HEK293 (cell line): ENCODE data around the gene DLGAP3.

Experiments used
- CTCF ChIA-PET: fragments of 350-600 bp; formaldehyde crosslinking; extraction: SDS; loops from one replicate; lab custom pipeline; 2021; ENCODE audit warnings: antibody characterized with exemption; lab: Yijun Ruan, JAX
- POLR2A ChIA-PET: fragments of 300-600 bp; formaldehyde crosslinking; extraction: SDS; loops from one replicate; lab custom pipeline; 2020; ENCODE audit warnings: antibody characterized with exemption, inconsistent platforms; lab: Yijun Ruan, JAX
- H3K27ac ChIP-seq: fragments of 200-500 bp; sonication (Bioruptor generic); 2 replicates; pipeline ENCODE4 v1.5.1; 2014; ENCODE audit warnings: low read depth, low read length, control low read depth, inconsistent platforms; ENCODE audit errors: extremely low read depth
- H3K36me3 ChIP-seq, 2 experiments: fragments of 200-500 bp in 1 of 2; sonication (Bioruptor generic) in 1 of 2; 1 replicate in 1 of 2; 2 replicates in 1 of 2; pipeline ENCODE4 v1.5.1; 2014 to 2017; ENCODE audit warnings: inconsistent platforms in 2 of 2, low read length in 2 of 2; ENCODE audit not compliant: control insufficient read depth in 2 of 2, insufficient read depth in 1 of 2
- H3K4me1 ChIP-seq: fragments of 200-500 bp; sonication (Bioruptor generic); 2 replicates; pipeline ENCODE4 v1.5.1; 2014; ENCODE audit warnings: mild to moderate bottlenecking, low read length, inconsistent platforms; ENCODE audit not compliant: control insufficient read depth, insufficient read depth
- H3K4me3 ChIP-seq: 2 replicates; pipeline ENCODE4 v1.5.1; 2011; ENCODE audit warnings: low read depth, mild to moderate bottlenecking, control low read depth, low read length, moderate library complexity
- H3K9me3 ChIP-seq: fragments of 200-500 bp; sonication (Bioruptor generic); 2 replicates; pipeline ENCODE4 v1.5.1; 2014; ENCODE audit warnings: low read depth, low read length, inconsistent platforms; ENCODE audit not compliant: control insufficient read depth, insufficient read depth
- ELK4 ChIP-seq: IDR thresholded peaks from 2 replicates; pipeline ENCODE4 v1.6.1; 2011; ENCODE audit warnings: mild to moderate bottlenecking, low read depth, low read length, borderline replicate concordance
- KLF16 ChIP-seq: fragments of 450-650 bp; formaldehyde crosslinking; IDR thresholded peaks from 2 replicates; pipeline ENCODE4 v1.5.1; 2017; ENCODE audit warnings: missing biosample characterization, missing genetic modification characterization
- PRDM10 ChIP-seq: fragments of 450-650 bp; formaldehyde crosslinking; IDR thresholded peaks from 2 replicates; pipeline ENCODE4 v1.5.1; 2016; ENCODE audit warnings: missing biosample characterization, missing genetic modification characterization
- REPIN1 ChIP-seq: fragments of 450-650 bp; formaldehyde crosslinking; IDR thresholded peaks from 2 replicates; pipeline ENCODE4 v1.5.1; 2017; ENCODE audit warnings: missing biosample characterization, missing genetic modification characterization, low read depth
- SALL2 ChIP-seq: fragments of 450-650 bp; formaldehyde crosslinking; IDR thresholded peaks from 2 replicates; pipeline ENCODE4 v1.5.0; 2017; ENCODE audit warnings: missing biosample characterization, mild to moderate bottlenecking, missing genetic modification characterization, borderline replicate concordance
- SCRT2 ChIP-seq: fragments of 450-650 bp; formaldehyde crosslinking; IDR thresholded peaks from 2 replicates; pipeline ENCODE4 v1.5.1; 2016; ENCODE audit warnings: missing biosample characterization, missing genetic modification characterization
- ZBTB7A ChIP-seq: fragments of 450-650 bp; formaldehyde crosslinking; IDR thresholded peaks from 2 replicates; pipeline ENCODE4 v1.5.1; 2016; ENCODE audit warnings: low read depth, missing biosample characterization, missing genetic modification characterization
- ZNF146 ChIP-seq: fragments of 450-650 bp; formaldehyde crosslinking; IDR thresholded peaks from 2 replicates; pipeline ENCODE4 v1.5.1; 2016; ENCODE audit warnings: missing biosample characterization, missing genetic modification characterization
- ZNF16 ChIP-seq: fragments of 450-650 bp; formaldehyde crosslinking; IDR thresholded peaks from 2 replicates; pipeline ENCODE4 v1.5.1; 2016; ENCODE audit warnings: low read depth, missing biosample characterization, missing genetic modification characterization
- ZNF214 ChIP-seq: fragments of 450-650 bp; formaldehyde crosslinking; IDR thresholded peaks from 2 replicates; pipeline ENCODE4 v1.5.1; 2017; ENCODE audit warnings: missing biosample characterization, mild to moderate bottlenecking, missing genetic modification characterization, borderline replicate concordance
- ZNF37A ChIP-seq: fragments of 450-650 bp; IDR thresholded peaks from 2 replicates; pipeline ENCODE4 v1.5.1; 2018; ENCODE audit warnings: missing biosample characterization, missing genetic modification characterization
- ZNF501 ChIP-seq: fragments of 450-650 bp; formaldehyde crosslinking; IDR thresholded peaks from 2 replicates; pipeline ENCODE4 v1.5.1; 2016; ENCODE audit warnings: missing biosample characterization, missing genetic modification characterization
- ZNF510 ChIP-seq: fragments of 450-650 bp; formaldehyde crosslinking; IDR thresholded peaks from 2 replicates; pipeline ENCODE4 v1.5.1; 2018; ENCODE audit warnings: mild to moderate bottlenecking, missing genetic modification characterization, missing biosample characterization; ENCODE audit not compliant: insufficient replicate concordance
- ZNF529 ChIP-seq: fragments of 450-650 bp; formaldehyde crosslinking; IDR thresholded peaks from 2 replicates; pipeline ENCODE4 v1.5.1; 2017; ENCODE audit warnings: missing genetic modification characterization, missing biosample characterization; ENCODE audit not compliant: insufficient replicate concordance
- ZNF530 ChIP-seq: fragments of 450-650 bp; formaldehyde crosslinking; IDR thresholded peaks from 2 replicates; pipeline ENCODE4 v1.5.1; 2016; ENCODE audit warnings: low read depth, missing biosample characterization, missing genetic modification characterization
- ZNF692 ChIP-seq: fragments of 450-650 bp; formaldehyde crosslinking; IDR thresholded peaks from 2 replicates; pipeline ENCODE4 v1.5.1; 2016; ENCODE audit warnings: missing biosample characterization, missing genetic modification characterization
- ZNF777 ChIP-seq: fragments of 450-650 bp; formaldehyde crosslinking; IDR thresholded peaks from 2 replicates; pipeline ENCODE4 v1.5.1; 2017; ENCODE audit warnings: missing biosample characterization, missing genetic modification characterization, borderline replicate concordance
- ZNF792 ChIP-seq: fragments of 450-650 bp; formaldehyde crosslinking; IDR thresholded peaks from 2 replicates; pipeline ENCODE4 v1.5.1; 2016; ENCODE audit warnings: missing biosample characterization, missing genetic modification characterization
- ZNF837 ChIP-seq: fragments of 450-650 bp; formaldehyde crosslinking; IDR thresholded peaks from 2 replicates; pipeline ENCODE4 v1.5.1; 2016; ENCODE audit warnings: missing biosample characterization, missing genetic modification characterization
- ZSCAN23 ChIP-seq: fragments of 450-650 bp; formaldehyde crosslinking; IDR thresholded peaks from 2 replicates; pipeline ENCODE4 v1.5.1; 2016; ENCODE audit warnings: missing biosample characterization, missing genetic modification characterization
- ZSCAN5A ChIP-seq: fragments of 450-650 bp; formaldehyde crosslinking; IDR thresholded peaks from 2 replicates; pipeline ENCODE4 v1.5.1; 2016; ENCODE audit warnings: missing biosample characterization, missing genetic modification characterization

DLGAP3 gene

GRCh38 chr1:34965597-34965996 lies 36.1 kb upstream of the DLGAP3 start:
- Histone ChIP-seq H3K27ac (no peak overlapping the region), H3K36me3 (no peaks in the 10 kb centered on the region), H3K9me3 (no peaks in the 10 kb centered on the region), H3K4me1 (no peaks in the 10 kb centered on the region), H3K4me3 (no peak overlapping the region)
- POLR2A ChIA-PET: no interaction called here
- TF ChIP-seq REPIN1: no peak
- TF ChIP-seq ZNF792 (tag by site-specific recombination): no peak
- no peak for TF ChIP-seq PRDM10
- TF ChIP-seq SCRT2 (tag by site-specific recombination): no peak
- no peak for TF ChIP-seq ZNF510 (tag by site-specific recombination)
- no peak for TF ChIP-seq ZNF529 (tag by site-specific recombination)
- TF ChIP-seq ZNF214 (tag by site-specific recombination): no peak
- TF ChIP-seq ZNF37A (tag by site-specific recombination): no peak
- TF ChIP-seq KLF16: no peak
- no peak for TF ChIP-seq ZSCAN23
- TF ChIP-seq ZBTB7A (tag by site-specific recombination): no peak
- no peak for TF ChIP-seq ZNF16 (tag by site-specific recombination)
- TF ChIP-seq ZNF692 (tag by site-specific recombination): no peak
- TF ChIP-seq SALL2: no peak
- no peak for TF ChIP-seq ZNF837
- no peak for TF ChIP-seq ZNF777 (tag by site-specific recombination)
- no peak for TF ChIP-seq ZNF530 (tag by site-specific recombination)
- no peak for TF ChIP-seq ZSCAN5A
- TF ChIP-seq ZNF501 (tag by site-specific recombination): no peak
- TF ChIP-seq ELK4: no peak
- CTCF ChIA-PET: no interaction called here

GRCh38 chr1:34950428-34950827 lies 21.0 kb upstream of the DLGAP3 start:
- POLR2A ChIA-PET: no interaction called here
- Histone ChIP-seq H3K4me3 (no peak overlapping the region), H3K9me3 (no peaks in the 10 kb centered on the region), H3K4me1 (no peaks in the 10 kb centered on the region), H3K36me3 (no peaks in the 10 kb centered on the region), H3K27ac (no peak overlapping the region)
- CTCF ChIA-PET: no interaction called here
- TF ChIP-seq ZNF146 (tag by site-specific recombination): peak; percentile 60; the same call in 1 of the 2 replicates
- TF ChIP-seq ZNF16 (tag by site-specific recombination): no peak
